DOHH2 (cell line): ENCODE data around the gene ANK3.
A peak's percentile ranks its signal among the peaks of the same experiment; 100 is the strongest.

Source experiments
- H3F3A ChIP-seq: fragments of 200-600 bp; sonication (generic), shearing (Covaris generic); 2 replicates; pipeline ENCODE4 v1.6.0; 2016; ENCODE audit warnings: antibody characterized with exemption, mild to moderate bottlenecking; ENCODE audit not compliant: control insufficient read depth, insufficient read depth
- H3K27ac ChIP-seq: fragments of 200-600 bp; sonication (generic); 2 replicates; pipeline ENCODE4 v1.5.1; 2014; ENCODE audit warnings: low read depth, mild to moderate bottlenecking, low read length, moderate library complexity
- H3K27me3 ChIP-seq: fragments of 200-600 bp; sonication (generic); 2 replicates; pipeline ENCODE4 v1.6.1; 2014; ENCODE audit warnings: mild to moderate bottlenecking, low read length, mixed read lengths; ENCODE audit not compliant: control insufficient read depth
- H3K36me3 ChIP-seq: fragments of 200-600 bp; sonication (generic); 2 replicates; pipeline ENCODE4 v1.6.1; 2014; ENCODE audit warnings: mild to moderate bottlenecking, low read length, moderate library complexity, mixed read lengths; ENCODE audit not compliant: control insufficient read depth
- H3K4me1 ChIP-seq: fragments of 200-600 bp; sonication (generic); 2 replicates; pipeline ENCODE4 v1.6.1; 2014; ENCODE audit warnings: mild to moderate bottlenecking, low read length, mixed read lengths; ENCODE audit not compliant: control insufficient read depth
- H3K4me2 ChIP-seq: fragments of 200-600 bp; sonication (generic); 2 replicates; pipeline ENCODE4 v1.6.0; 2014; ENCODE audit warnings: mild to moderate bottlenecking, low read length, moderate library complexity
- H3K4me3 ChIP-seq: fragments of 200-600 bp; sonication (generic); 2 replicates; pipeline ENCODE4 v1.5.1; 2014; ENCODE audit warnings: mild to moderate bottlenecking, low read length, mixed read lengths
- H3K79me2 ChIP-seq: fragments of 200-600 bp; sonication (generic); 2 replicates; pipeline ENCODE4 v1.6.1; 2014; ENCODE audit warnings: mild to moderate bottlenecking, low read length, mixed read lengths; ENCODE audit not compliant: control insufficient read depth
- H3K9me2 ChIP-seq: fragments of 200-600 bp; sonication (generic); replicated peaks from 2 replicates; pipeline ENCODE4 v1.6.1; 2014; ENCODE audit warnings: mild to moderate bottlenecking, low read length, mixed read lengths; ENCODE audit not compliant: control insufficient read depth
- H3K9me3 ChIP-seq: fragments of 200-600 bp; sonication (generic); 2 replicates; pipeline ENCODE4 v1.6.1; 2014; ENCODE audit warnings: antibody characterized with exemption, low read length, mixed read lengths; ENCODE audit not compliant: control insufficient read depth, insufficient read depth
- H4K20me1 ChIP-seq: fragments of 200-600 bp; sonication (generic); 2 replicates; pipeline ENCODE4 v1.6.0; 2014; ENCODE audit warnings: low read depth, mild to moderate bottlenecking, antibody characterized with exemption, low read length, moderate library complexity; ENCODE audit not compliant: control insufficient read depth, insufficient read depth
- EZH2phosphoT487 ChIP-seq: fragments of 200-600 bp; sonication (generic); IDR thresholded peaks from 2 replicates; pipeline ENCODE4 v1.6.1; 2017; ENCODE audit warnings: borderline replicate concordance, mild to moderate bottlenecking, antibody characterized with exemption, low read length, moderate library complexity, mixed read lengths
- TF ChIP-seq, protein P1 (sequence below): fragments of 200-600 bp; sonication (generic); IDR thresholded peaks from one replicate; pipeline ENCODE4 v1.5.1; 2014; ENCODE audit warnings: antibody characterized with exemption, mild to moderate bottlenecking, low read depth, low read length; ENCODE audit not compliant: poor library complexity, severe bottlenecking

ANK3 gene

GRCh38 chr10:60332371-60332770, 57.3 kb downstream of the ANK3 start:
- Histone ChIP-seq H3F3A (peaks cover 7% of the 10 kb centered on the region), H3K27ac (peak overlapping the region; percentile 28), H3K9me2 (no peaks in the 10 kb centered on the region), H3K4me3 (no peak overlapping the region), H3K9me3 (peaks cover 15% of the 10 kb centered on the region), H4K20me1 (no peaks in the 10 kb centered on the region), H3K36me3 (peaks cover 42% of the 10 kb centered on the region), H3K4me1 (peaks cover 70% of the 10 kb centered on the region), H3K27me3 (no peaks in the 10 kb centered on the region), H3K4me2 (no peak overlapping the region), H3K79me2 (peaks cover 100% of the 10 kb centered on the region)
- TF ChIP-seq, protein P1, sequence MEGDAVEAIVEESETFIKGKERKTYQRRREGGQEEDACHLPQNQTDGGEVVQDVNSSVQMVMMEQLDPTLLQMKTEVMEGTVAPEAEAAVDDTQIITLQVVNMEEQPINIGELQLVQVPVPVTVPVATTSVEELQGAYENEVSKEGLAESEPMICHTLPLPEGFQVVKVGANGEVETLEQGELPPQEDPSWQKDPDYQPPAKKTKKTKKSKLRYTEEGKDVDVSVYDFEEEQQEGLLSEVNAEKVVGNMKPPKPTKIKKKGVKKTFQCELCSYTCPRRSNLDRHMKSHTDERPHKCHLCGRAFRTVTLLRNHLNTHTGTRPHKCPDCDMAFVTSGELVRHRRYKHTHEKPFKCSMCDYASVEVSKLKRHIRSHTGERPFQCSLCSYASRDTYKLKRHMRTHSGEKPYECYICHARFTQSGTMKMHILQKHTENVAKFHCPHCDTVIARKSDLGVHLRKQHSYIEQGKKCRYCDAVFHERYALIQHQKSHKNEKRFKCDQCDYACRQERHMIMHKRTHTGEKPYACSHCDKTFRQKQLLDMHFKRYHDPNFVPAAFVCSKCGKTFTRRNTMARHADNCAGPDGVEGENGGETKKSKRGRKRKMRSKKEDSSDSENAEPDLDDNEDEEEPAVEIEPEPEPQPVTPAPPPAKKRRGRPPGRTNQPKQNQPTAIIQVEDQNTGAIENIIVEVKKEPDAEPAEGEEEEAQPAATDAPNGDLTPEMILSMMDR, result no peak
- no peak for TF ChIP-seq EZH2phosphoT487

- H3K4me2 ChIP-seq, result no peak overlapping the region
- H3K36me3 ChIP-seq, result peaks cover 42% of the 10 kb centered on the region
- no peaks in the 10 kb centered on the region for H4K20me1 ChIP-seq
- peaks cover 100% of the 10 kb centered on the region for H3K79me2 ChIP-seq
- H3K27ac ChIP-seq, result 0 out of 2 replicates have a peak overlapping the region, but pooled peaks have one; percentile 15
- peaks cover 7% of the 10 kb centered on the region for H3F3A ChIP-seq
- H3K9me2 ChIP-seq, result no peaks in the 10 kb centered on the region
- peaks cover 65% of the 10 kb centered on the region for H3K4me1 ChIP-seq
- H3K4me3 ChIP-seq, result no peak overlapping the region
- no peak for TF ChIP-seq EZH2phosphoT487
- TF ChIP-seq, protein P1, result no peak
- peaks cover 15% of the 10 kb centered on the region for H3K9me3 ChIP-seq
- H3K27me3 ChIP-seq, result no peaks in the 10 kb centered on the region
Measured at GRCh38 chr10:60331886-60332285, 57.8 kb downstream of the ANK3 start.

- no peak overlapping the region for H3K27ac ChIP-seq
- H4K20me1 ChIP-seq, result no peaks in the 10 kb centered on the region
- no peaks in the 10 kb centered on the region for H3K27me3 ChIP-seq
- H3K36me3 ChIP-seq, result peaks cover 30% of the 10 kb centered on the region
- H3K4me2 ChIP-seq, result no peak overlapping the region
- H3F3A ChIP-seq, result peaks cover 7% of the 10 kb centered on the region; the same call in 1 of the 2 replicates
- TF ChIP-seq EZH2phosphoT487, result no peak
- TF ChIP-seq, protein P1, result no peak
- no peak overlapping the region for H3K4me3 ChIP-seq
- H3K9me2 ChIP-seq, result no peaks in the 10 kb centered on the region
- H3K9me3 ChIP-seq, result no peaks in the 10 kb centered on the region
- peaks cover 95% of the 10 kb centered on the region for H3K79me2 ChIP-seq
- peaks cover 40% of the 10 kb centered on the region for H3K4me1 ChIP-seq
Measured at GRCh38 chr10:60323162-60323561, 66.5 kb downstream of the ANK3 start.

GRCh38 chr10:60320666-60321065, 69.0 kb downstream of the ANK3 start:
- Histone ChIP-seq H3K27ac (no peak overlapping the region), H3K36me3 (peaks cover 28% of the 10 kb centered on the region), H3K9me3 (no peaks in the 10 kb centered on the region), H3K9me2 (no peaks in the 10 kb centered on the region), H3F3A (0 out of 2 replicates have a peak, but pooled peaks cover 11% of the 10 kb centered on the region), H3K27me3 (no peaks in the 10 kb centered on the region), H3K4me3 (no peak overlapping the region), H3K4me1 (peaks cover 46% of the 10 kb centered on the region), H3K79me2 (peaks cover 90% of the 10 kb centered on the region), H4K20me1 (no peaks in the 10 kb centered on the region), H3K4me2 (no peak overlapping the region)
- TF ChIP-seq, protein P1, result no peak
- TF ChIP-seq EZH2phosphoT487, result no peak
